Adrenal gland (tissue), 5 donors: ENCODE data around the gene HOXA9.
A peak's percentile ranks its signal among the peaks of the same experiment; 100 is the strongest.

Experiments
- CTCF ChIP-seq, 6 experiments: fragments of 450-650 bp in 4 of 6; fragments of 200-600 bp in 2 of 6; sonication (generic) in 1 of 6; IDR thresholded peaks; 1 replicate in 5 of 6; 2 replicates in 1 of 6; pipeline versions ENCODE4 v1.5.1 to v1.8.0; 2016 to 2021; ENCODE audit warnings: antibody characterized with exemption in 6 of 6, mild to moderate bottlenecking in 2 of 6, moderate library complexity in 1 of 6
- POLR2A ChIP-seq, 2 donors: fragments of 450-650 bp; IDR thresholded peaks; one replicate each; pipeline ENCODE4 v1.6.1; 2017; ENCODE audit warnings: antibody characterized with exemption in 2 of 2, mild to moderate bottlenecking in 2 of 2, moderate library complexity in 1 of 2
- donor health status: DM: no; HTN: no; CAD: no.

GRCh38 chr7:27154901-27155815, 10.2 kb downstream of the HOXA9 start:
- no peak for TF ChIP-seq CTCF (IDR thresholded peaks at IDR 0.05)
- peak in 1 of 2 donors; percentile 39 for TF ChIP-seq POLR2A (IDR thresholded peaks at IDR 0.05)
